ENCODE results near the gene L3MBTL4. TPM values are rescaled to one million over a fixed set of nuclear protein-coding genes. Genes with fewer than 3 reads are reported as not detected.

The L3MBTL4 gene
- total RNA-seq, 1 donor from 2014 or later = 0.26 TPM

GRCh38 chr18:5963267-5963666, 451.4 kb downstream of the L3MBTL4 start:
- Mint-ChIP-seq H3K9me3 (no peaks in the 10 kb centered on the region), H3K4me3 (no peak overlapping the region), H3K4me1 (peaks cover 5% of the 10 kb centered on the region), H3K27ac (no peak overlapping the region), H3K27me3 (peaks cover 3% of the 10 kb centered on the region), H3K36me3 (ENCODE audit: low read depth) (no peaks in the 10 kb centered on the region)
- DNase-seq = no peak
- intact Hi-C loops (cut with micrococcal nuclease) = no loop called here

- intact Hi-C loops (cut with micrococcal nuclease) = no loop called here
- peaks cover 5% of the 10 kb centered on the region for H3K4me1 Mint-ChIP-seq
- no peak for DNase-seq
- no peak overlapping the region for H3K4me3 Mint-ChIP-seq
- no peaks in the 10 kb centered on the region for H3K9me3 Mint-ChIP-seq
- H3K27me3 Mint-ChIP-seq = peaks cover 3% of the 10 kb centered on the region
- no peaks in the 10 kb centered on the region for H3K36me3 Mint-ChIP-seq (ENCODE audit: low read depth)
- no peak overlapping the region for H3K27ac Mint-ChIP-seq
Measured at GRCh38 chr18:5962362-5962761, 452.3 kb downstream of the L3MBTL4 start.

GRCh38 chr18:5961828-5962150, 452.9 kb downstream of the L3MBTL4 start:
- intact Hi-C loops (cut with micrococcal nuclease) = no loop called here
- DNase-seq = no peak
- Mint-ChIP-seq H3K4me3 (no peak overlapping the region), H3K27me3 (peaks cover 3% of the 10 kb centered on the region), H3K27ac (no peak overlapping the region), H3K9me3 (no peaks in the 10 kb centered on the region), H3K36me3 (ENCODE audit: low read depth) (no peaks in the 10 kb centered on the region), H3K4me1 (peaks cover 5% of the 10 kb centered on the region)

GRCh38 chr18:5961097-5961827, 453.4 kb downstream of the L3MBTL4 start:
- peaks cover 3% of the 10 kb centered on the region for H3K27me3 Mint-ChIP-seq
- intact Hi-C loops (cut with micrococcal nuclease) = no loop called here
- no peak overlapping the region for H3K27ac Mint-ChIP-seq
- no peak for DNase-seq
- H3K4me1 Mint-ChIP-seq = peaks cover 5% of the 10 kb centered on the region
- no peaks in the 10 kb centered on the region for H3K9me3 Mint-ChIP-seq
- no peak overlapping the region for H3K4me3 Mint-ChIP-seq
- no peaks in the 10 kb centered on the region for H3K36me3 Mint-ChIP-seq (ENCODE audit: low read depth)

- no peaks in the 10 kb centered on the region for H3K36me3 Mint-ChIP-seq (ENCODE audit: low read depth)
- H3K27ac Mint-ChIP-seq = no peak overlapping the region
- intact Hi-C loops (cut with micrococcal nuclease) = no loop called here
- no peaks in the 10 kb centered on the region for H3K9me3 Mint-ChIP-seq
- DNase-seq = no peak
- H3K4me1 Mint-ChIP-seq = no peaks in the 10 kb centered on the region
- H3K27me3 Mint-ChIP-seq = peaks cover 2% of the 10 kb centered on the region
- no peak overlapping the region for H3K4me3 Mint-ChIP-seq
Measured at GRCh38 chr18:5958822-5959221, 455.9 kb downstream of the L3MBTL4 start.

- intact Hi-C loops (cut with micrococcal nuclease) = no loop called here
- no peak overlapping the region for H3K27ac Mint-ChIP-seq
- H3K27me3 Mint-ChIP-seq = peaks cover 3% of the 10 kb centered on the region
- H3K4me3 Mint-ChIP-seq = no peak overlapping the region
- no peaks in the 10 kb centered on the region for H3K36me3 Mint-ChIP-seq (ENCODE audit: low read depth)
- H3K4me1 Mint-ChIP-seq = no peaks in the 10 kb centered on the region
- no peaks in the 10 kb centered on the region for H3K9me3 Mint-ChIP-seq
- DNase-seq = no peak
Measured at GRCh38 chr18:5955861-5956260, 458.9 kb downstream of the L3MBTL4 start.

GRCh38 chr18:5951515-5952091, 463.1 kb downstream of the L3MBTL4 start:
- intact Hi-C loops (cut with micrococcal nuclease) = no loop called here
- no peak for DNase-seq
- no peak overlapping the region for H3K27ac Mint-ChIP-seq
- H3K9me3 Mint-ChIP-seq = no peaks in the 10 kb centered on the region
- no peaks in the 10 kb centered on the region for H3K4me1 Mint-ChIP-seq
- H3K27me3 Mint-ChIP-seq = peaks cover 3% of the 10 kb centered on the region
- no peaks in the 10 kb centered on the region for H3K36me3 Mint-ChIP-seq (ENCODE audit: low read depth)
- H3K4me3 Mint-ChIP-seq = no peak overlapping the region

- Mint-ChIP-seq H3K27ac (no peak overlapping the region), H3K9me3 (no peaks in the 10 kb centered on the region)
- intact Hi-C loops (cut with micrococcal nuclease) = no loop called here
Measured at GRCh38 chr18:5948781-5949180, 465.9 kb downstream of the L3MBTL4 start.

GRCh38 chr18:5948237-5948636, 466.5 kb downstream of the L3MBTL4 start:
- Mint-ChIP-seq H3K27me3 (peaks cover 9% of the 10 kb centered on the region), H3K4me3 (no peak overlapping the region), H3K27ac (no peak overlapping the region), H3K9me3 (no peaks in the 10 kb centered on the region), H3K4me1 (no peaks in the 10 kb centered on the region), H3K36me3 (ENCODE audit: low read depth) (no peaks in the 10 kb centered on the region)
- intact Hi-C loops (cut with micrococcal nuclease) = no loop called here
- no peak for DNase-seq

More at GRCh38 chr18:5948781-5949180, 465.9 kb downstream of the L3MBTL4 start:
- no peaks in the 10 kb centered on the region for H3K4me1 Mint-ChIP-seq
- H3K27me3 Mint-ChIP-seq = peaks cover 5% of the 10 kb centered on the region
- H3K36me3 Mint-ChIP-seq (ENCODE audit: low read depth) = no peaks in the 10 kb centered on the region
- H3K4me3 Mint-ChIP-seq = no peak overlapping the region
- DNase-seq = no peak

GRCh38 chr18:5944448-5944847, 470.3 kb downstream of the L3MBTL4 start:
- DNase-seq = no peak
- intact Hi-C loops (cut with micrococcal nuclease) = no loop called here
- H3K27me3 Mint-ChIP-seq = peaks cover 8% of the 10 kb centered on the region
- H3K9me3 Mint-ChIP-seq = no peaks in the 10 kb centered on the region
- H3K4me3 Mint-ChIP-seq = no peak overlapping the region
- no peaks in the 10 kb centered on the region for H3K4me1 Mint-ChIP-seq
- no peak overlapping the region for H3K27ac Mint-ChIP-seq
- H3K36me3 Mint-ChIP-seq (ENCODE audit: low read depth) = no peaks in the 10 kb centered on the region

- DNase-seq = no peak
- H3K27ac Mint-ChIP-seq = no peak overlapping the region
- no peaks in the 10 kb centered on the region for H3K4me1 Mint-ChIP-seq
- intact Hi-C loops (cut with micrococcal nuclease) = no loop called here
- H3K27me3 Mint-ChIP-seq = peaks cover 8% of the 10 kb centered on the region
- no peaks in the 10 kb centered on the region for H3K36me3 Mint-ChIP-seq (ENCODE audit: low read depth)
- H3K9me3 Mint-ChIP-seq = no peaks in the 10 kb centered on the region
- H3K4me3 Mint-ChIP-seq = no peak overlapping the region
Measured at GRCh38 chr18:5943514-5943913, 471.2 kb downstream of the L3MBTL4 start.

- DNase-seq = no peak
- peaks cover 8% of the 10 kb centered on the region for H3K27me3 Mint-ChIP-seq
- H3K27ac Mint-ChIP-seq = no peak overlapping the region
- H3K9me3 Mint-ChIP-seq = no peaks in the 10 kb centered on the region
- no peak overlapping the region for H3K4me3 Mint-ChIP-seq
- intact Hi-C loops (cut with micrococcal nuclease) = no loop called here
- no peaks in the 10 kb centered on the region for H3K36me3 Mint-ChIP-seq (ENCODE audit: low read depth)
- no peaks in the 10 kb centered on the region for H3K4me1 Mint-ChIP-seq
Measured at GRCh38 chr18:5942591-5942990, 472.1 kb downstream of the L3MBTL4 start.

- Mint-ChIP-seq H3K9me3 (no peaks in the 10 kb centered on the region), H3K27ac (no peak overlapping the region), H3K36me3 (ENCODE audit: low read depth) (no peaks in the 10 kb centered on the region), H3K4me3 (no peak overlapping the region), H3K4me1 (no peaks in the 10 kb centered on the region), H3K27me3 (peaks cover 8% of the 10 kb centered on the region)
- no peak for DNase-seq
- intact Hi-C loops (cut with micrococcal nuclease) = no loop called here
Measured at GRCh38 chr18:5941890-5942289, 472.8 kb downstream of the L3MBTL4 start.

- intact Hi-C loops (cut with micrococcal nuclease) = no loop called here
- Mint-ChIP-seq H3K27me3 (peaks cover 8% of the 10 kb centered on the region), H3K4me3 (no peak overlapping the region), H3K27ac (no peak overlapping the region), H3K9me3 (no peaks in the 10 kb centered on the region), H3K4me1 (no peaks in the 10 kb centered on the region), H3K36me3 (ENCODE audit: low read depth) (no peaks in the 10 kb centered on the region)
- no peak for DNase-seq
Measured at GRCh38 chr18:5939801-5940667, 474.7 kb downstream of the L3MBTL4 start.

All from activated CD4-positive, alpha-beta T cell treated with anti-CD3 and anti-CD28 coated beads, Interleukin-2, amount 10 ng/mL, durations not matched to agents 24 days and 14 days (primary cell).